Activated CD4-positive, CD25-positive, alpha-beta regulatory T cell treated with anti-CD3 and anti-CD28 coated beads, Interleukin-2, amount 50 U/mL, for 72 hours (primary cell): ENCODE results near the gene ESR1.
"Not testable (repeated sequence)": the region's sequence is repeated elsewhere in the genome, so short reads cannot be mapped to it uniquely, and the experiment has no call there.

ENCODE experiments used
- DNase-seq: peaks from one replicate; pipeline ENCODE4 v3.0.0; 2021

Gene ESR1

GRCh38 chr6:151993364-151993763, 185.9 kb downstream of the ESR1 start:
- DNase-seq = no peak

DNA sequence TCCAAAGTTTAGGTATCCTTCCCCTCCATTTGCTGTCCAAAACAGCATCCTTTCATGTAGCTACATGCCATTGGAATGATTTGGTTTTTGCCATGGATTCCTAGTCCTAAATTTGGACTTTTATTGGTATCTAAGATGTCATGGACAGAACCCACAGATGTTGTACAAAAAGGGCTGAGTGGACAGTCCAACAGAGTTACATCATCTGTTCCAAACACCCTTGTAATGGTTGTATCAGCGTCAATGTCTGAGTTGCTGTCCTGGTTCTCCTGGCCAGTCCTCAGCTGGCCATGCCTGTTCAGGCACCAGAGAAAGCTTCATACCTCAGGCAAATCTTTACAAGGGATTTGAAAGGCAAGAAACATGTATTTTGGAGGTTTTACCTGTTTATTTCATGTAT, 191.3 kb downstream of the ESR1 start:
- DNase-seq = no peak

DNA sequence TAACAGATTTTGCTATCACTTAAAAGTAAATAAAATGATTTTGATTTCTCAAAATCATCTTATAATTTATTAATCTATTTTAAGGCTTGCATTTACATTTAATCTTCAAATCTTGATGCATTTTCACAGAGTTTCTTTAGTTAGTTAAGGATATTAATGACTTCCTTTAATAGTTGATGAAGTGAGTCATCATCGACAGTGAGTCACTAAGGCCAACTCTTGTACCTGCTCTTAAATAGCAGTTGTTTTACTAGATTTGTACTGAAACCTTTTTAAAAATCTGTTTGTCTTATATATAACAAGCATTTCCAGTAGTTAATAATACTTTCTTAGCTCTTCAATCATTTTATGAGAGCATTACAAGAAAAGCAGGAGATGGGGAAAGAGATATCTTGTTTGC, 191.7 kb downstream of the ESR1 start:
- DNase-seq = no peak

DNA sequence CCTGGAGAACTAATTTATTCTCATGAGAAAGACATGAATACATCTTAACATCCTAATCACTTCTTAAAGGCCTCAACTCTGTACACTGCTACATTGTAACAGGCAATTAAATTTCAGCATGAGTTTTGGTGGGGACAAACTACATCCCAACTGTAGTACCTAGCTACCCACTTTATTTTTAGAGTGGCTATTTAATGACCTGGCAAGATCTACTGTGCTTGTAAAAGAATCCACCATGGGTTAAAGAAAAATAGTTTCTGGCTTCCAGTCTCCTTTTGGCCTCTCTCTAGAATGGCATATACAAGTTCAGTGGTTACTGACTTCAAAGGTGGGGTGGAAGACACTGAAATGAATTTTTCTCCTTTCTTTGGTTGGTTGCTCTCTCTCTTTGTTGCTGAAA, 193.9 kb downstream of the ESR1 start:
- no peak for DNase-seq

DNA sequence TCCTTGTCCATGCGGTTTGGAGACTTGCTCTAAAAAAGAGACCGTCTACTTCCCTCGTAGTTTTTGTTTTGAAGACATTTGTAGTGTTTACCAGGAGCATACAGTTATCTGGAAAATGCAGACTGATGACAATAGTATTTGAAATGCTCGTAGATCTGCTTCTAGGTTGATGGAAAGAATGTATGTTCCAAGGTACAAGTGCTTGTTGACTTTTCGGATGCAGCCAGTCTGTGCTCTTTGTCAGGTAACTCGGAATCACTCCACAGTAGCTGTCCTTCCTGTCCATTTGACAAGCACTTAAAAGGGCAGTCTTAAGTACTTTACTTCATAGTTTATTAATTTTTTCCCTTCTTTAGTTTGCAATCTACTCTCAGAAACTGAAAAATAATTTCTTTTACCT, 194.8 kb downstream of the ESR1 start:
- no peak for DNase-seq

GRCh38 chr6:152004036-152004566, 196.6 kb downstream of the ESR1 start:
- no peak for DNase-seq

GRCh38 chr6:152004896-152005295, 197.4 kb downstream of the ESR1 start:
- no peak for DNase-seq

DNA sequence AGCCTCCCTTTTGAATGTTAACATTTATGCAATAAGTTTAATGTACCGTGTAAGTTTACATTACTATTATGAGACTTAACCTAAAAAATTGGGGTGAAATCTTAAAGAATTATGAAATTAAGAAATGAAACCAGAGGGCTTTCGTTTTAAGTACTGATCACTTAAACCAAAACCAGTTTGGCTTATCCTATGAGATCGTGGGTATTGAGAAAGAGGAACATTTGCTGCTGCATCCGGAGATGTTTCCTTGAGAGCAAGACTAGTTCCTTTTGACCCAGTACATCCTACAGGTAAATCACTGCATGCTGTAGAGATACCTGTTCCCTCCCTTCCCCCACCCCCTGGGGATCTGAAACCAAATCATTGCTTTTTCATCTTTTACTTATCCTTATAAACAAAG, 201.3 kb downstream of the ESR1 start:
- no peak for DNase-seq

GRCh38 chr6:152012227-152012626, 204.7 kb downstream of the ESR1 start:
- DNase-seq = no peak

GRCh38 chr6:152018876-152019275, 211.4 kb downstream of the ESR1 start:
- no peak for DNase-seq

DNA sequence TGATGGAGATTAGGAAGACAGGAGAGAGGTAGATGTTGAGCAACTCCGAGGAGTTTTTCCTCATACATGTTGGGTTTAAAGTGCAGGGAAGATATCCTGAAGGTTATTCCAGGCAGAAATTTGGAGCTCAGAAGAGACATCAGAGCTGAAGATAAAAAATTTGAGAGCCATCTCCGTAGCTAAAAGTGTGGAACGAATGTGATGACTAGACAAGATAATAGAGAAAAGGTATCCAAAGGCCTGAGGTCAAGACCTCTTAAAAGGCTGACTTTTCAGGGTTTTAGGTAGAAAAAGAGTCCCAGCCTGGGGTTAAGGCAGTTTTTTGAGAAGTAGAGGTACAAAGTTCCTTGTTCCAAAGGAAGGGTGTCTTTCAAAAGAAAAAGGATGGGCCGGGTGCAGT, 214.8 kb downstream of the ESR1 start:
- no peak for DNase-seq

DNA sequence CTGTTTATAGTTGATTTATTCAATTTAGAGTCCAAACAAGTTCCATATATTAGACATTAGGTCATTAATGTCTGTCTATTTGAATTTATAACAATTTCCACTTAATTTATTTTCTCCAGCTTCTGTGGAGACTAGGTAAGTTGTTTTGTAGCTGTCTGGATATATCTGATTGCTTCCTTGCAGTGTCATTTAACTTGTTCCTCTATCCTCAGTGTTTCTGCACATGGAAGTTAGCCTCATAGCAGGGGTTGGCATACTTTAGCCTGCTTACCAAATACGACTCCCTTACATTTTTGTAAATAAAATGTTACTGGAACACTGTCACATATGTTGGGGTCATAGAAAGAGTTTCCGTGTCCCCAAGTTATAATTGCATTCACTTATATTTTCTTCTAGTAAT, 216.1 kb downstream of the ESR1 start:
- no peak for DNase-seq

DNA sequence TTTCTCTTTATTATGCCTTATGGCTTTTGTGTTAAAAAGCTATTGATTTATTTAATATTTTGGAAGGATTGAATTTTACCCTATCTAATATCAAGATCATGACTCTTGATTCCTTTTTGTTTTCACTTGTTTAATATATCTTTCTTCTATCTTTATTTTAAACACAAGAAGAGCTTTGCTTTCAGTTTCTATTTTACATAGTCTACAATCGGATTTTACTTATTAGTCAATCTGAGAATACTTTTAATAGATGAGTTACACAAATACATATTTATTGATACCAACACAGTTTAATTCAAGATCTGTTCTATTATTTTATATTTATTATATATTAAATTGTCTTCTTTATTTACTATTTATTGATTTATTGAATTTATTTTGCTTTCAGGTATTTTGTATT, 218.8 kb downstream of the ESR1 start:
- DNase-seq = no peak

DNA sequence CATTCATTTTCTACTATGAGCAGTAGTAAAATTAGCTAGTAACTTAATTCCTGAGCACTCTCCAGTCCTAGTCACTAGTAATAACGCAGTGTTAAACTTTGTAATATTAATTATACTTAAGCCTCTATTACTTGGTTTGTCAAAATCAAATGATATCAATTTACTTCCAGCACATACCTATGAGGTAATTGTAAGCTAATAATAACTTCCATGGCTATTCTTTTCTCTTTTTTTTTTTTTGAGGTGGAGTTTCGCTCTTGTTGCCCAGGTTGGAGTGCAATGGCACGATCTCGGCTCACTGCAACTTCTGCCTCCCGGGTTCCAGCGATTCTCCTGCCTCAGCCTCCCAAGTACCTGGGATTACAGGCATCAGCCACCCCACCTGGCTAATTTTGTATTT, 219.3 kb downstream of the ESR1 start:
- not testable (repeated sequence) for DNase-seq

DNA sequence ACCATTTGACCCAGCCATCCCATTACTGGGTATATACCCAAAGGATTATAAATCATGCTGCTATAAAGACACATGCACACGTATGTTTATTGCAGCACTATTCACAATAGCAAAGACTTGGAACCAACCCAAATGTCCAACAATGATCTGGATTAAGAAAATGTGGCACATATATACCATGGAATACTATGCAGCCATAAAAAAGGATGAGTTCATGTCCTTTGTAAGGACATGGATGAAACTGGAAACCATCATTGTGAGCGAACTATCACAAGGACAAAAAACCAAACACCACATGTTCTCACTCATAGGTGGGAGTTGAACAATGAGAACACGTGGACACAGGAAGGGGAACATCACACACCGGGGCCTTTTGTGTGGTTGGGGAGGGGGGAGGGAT, 226.3 kb downstream of the ESR1 start:
- DNase-seq = not testable (repeated sequence)

- DNase-seq = no peak
These were observed 227.1 kb downstream of the ESR1 start for GRCh38 chr6:152034631-152035030.

- DNase-seq = no peak
These were observed 238.6 kb downstream of the ESR1 start for GRCh38 chr6:152046118-152046517.

DNA sequence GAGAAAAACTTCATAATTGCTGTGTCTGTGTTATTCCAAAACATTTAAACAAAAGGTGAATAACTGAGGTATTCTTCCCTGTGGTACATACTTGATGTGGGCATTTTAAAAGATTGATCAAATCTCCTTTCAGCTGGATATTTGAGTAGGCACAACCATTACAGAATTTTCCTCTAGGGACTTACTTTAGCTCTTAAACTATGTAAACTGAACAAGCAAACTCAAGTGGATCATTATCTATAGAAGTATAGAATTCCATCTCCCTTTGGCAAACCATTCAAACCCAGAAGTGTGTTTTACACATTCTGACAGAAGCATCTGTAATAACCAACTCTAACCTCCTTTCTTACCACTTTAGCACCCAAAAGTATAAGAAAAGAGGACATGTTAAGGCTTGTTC, 241.4 kb downstream of the ESR1 start:
- no peak for DNase-seq

DNA sequence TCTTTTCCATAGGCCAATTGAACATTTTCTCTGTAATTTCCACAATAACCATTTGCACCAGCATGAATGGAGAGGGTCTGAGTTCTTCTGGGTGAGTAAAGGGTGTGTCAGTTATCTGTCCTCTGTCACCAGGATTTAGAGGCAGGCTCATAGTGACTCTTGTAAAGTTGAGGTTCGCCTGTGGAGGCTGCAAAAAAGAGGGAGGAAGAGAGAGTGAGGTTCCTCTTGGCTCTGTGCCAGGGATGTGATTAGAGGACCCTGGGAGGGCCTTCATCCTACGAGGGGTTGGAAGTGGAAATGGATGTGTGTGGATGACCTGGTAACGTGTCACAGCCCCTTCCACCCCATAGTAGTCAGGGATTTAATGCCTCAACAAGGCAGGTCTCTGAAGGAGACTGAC, 242.0 kb downstream of the ESR1 start:
- no peak for DNase-seq

DNA sequence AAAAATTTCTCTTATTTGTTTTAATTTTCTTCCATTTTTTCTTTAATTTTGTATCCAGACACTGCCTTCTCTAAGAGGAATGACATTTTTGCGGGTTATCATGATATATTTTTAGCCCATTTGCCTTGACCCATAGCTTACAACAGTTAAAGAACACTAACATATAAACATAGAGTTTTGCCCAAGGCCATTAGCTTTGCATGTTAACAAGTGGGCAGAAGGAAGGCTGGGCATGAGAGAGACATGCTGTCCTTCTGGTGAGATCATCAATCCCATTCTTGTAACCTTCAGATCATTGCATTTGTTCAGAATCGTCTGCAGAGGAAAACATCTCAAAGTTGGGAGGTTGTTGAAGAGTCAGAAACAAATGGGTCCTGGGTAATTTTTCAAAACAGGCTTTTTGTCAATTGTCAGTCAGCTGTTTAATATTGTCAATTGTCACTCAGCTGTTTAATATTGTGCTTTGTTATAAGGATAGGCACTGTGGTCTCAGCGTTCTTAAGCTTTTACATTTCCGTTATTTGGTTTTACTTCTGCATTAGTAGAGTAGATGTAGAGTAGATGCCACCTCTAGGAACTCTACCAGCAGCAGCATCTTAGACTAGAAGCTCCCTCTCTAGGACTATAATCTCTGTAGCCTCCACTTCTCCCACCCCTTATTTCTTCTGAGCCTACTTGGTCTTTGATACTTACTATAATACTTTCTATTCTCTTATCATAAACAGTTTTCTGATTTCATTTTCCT, 243.1 kb downstream of the ESR1 start:
- no peak for DNase-seq

- no peak for DNase-seq
These were observed 244.6 kb downstream of the ESR1 start for GRCh38 chr6:152052061-152052460.

GRCh38 chr6:152053332-152053731, 245.8 kb downstream of the ESR1 start:
- DNase-seq = no peak

- DNase-seq = no peak
These were observed 247.0 kb downstream of the ESR1 start for GRCh38 chr6:152054441-152054840.

- DNase-seq = no peak
These were observed 248.0 kb downstream of the ESR1 start for GRCh38 chr6:152055517-152055916.

DNA sequence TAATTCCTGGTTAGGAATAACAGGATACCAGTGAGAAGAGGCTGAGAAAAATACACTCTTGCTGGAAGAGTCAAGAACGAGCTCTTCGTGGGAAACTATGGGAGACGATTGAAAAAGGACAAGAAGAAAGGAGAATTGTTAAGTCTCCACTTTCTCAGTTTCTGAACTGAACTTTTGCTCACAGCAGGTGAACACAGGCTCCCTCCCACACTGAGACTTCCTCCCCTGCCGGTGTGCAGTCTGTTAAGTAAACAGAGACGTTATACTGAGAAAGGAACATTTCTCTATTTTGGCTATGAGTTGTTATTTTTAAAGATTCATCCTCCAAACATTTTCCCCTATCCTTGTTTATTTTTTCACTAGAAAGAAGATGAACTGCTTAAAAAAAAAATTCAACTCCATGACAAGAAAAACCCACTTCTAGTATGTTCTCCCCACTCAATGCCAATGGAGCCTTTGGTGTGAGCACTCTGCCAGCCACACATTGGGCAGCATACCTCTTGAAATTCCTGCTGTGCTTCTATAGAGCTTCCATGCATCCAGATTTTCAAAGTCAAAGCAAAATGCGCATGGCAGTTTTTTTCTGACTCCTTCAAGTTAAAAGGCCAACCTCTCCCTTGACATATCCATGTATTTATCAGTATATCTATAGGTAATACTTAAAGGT, 250.5 kb downstream of the ESR1 start:
- DNase-seq = no peak
